ENCODE measurements around the gene CRYL1. TPM values are rescaled to one million over a fixed set of nuclear protein-coding genes. Genes with fewer than 3 reads are reported as not detected.

The CRYL1 gene
- total and polyA plus RNA-seq, 2 donors (not counting 1 experiment from before 2014, with no cell fraction given) = 6.5 to 15.1 TPM

GRCh38 chr13:20558982-20559381 is 33.3 kb upstream of the CRYL1 start:
- intact Hi-C loops (cut with micrococcal nuclease) = no loop called here
- WGBS (ENCODE audit: insufficient coverage) = no CpG with 5 or more reads among the region's 3 CpGs
- POLR2A ChIA-PET = no interaction called here
- ATAC-seq (ENCODE audit: low read depth) = no peak
- DNase-seq = no peak
- Histone ChIP-seq H3K9me3 (ENCODE audit: control extremely low read depth in 1 of 3, control insufficient read depth in 2 of 3, insufficient read depth in 1 of 3, low read length in 2 of 3) (no peaks in the 10 kb centered on the region), H3K27ac (ENCODE audit: low read length in 2 of 2) (no peak overlapping the region), H3K9ac (ENCODE audit: low read length) (no peak overlapping the region), H3K4me2 (replicated peaks; ENCODE audit: low read depth, low read length, poor library complexity, severe bottlenecking) (no peak overlapping the region), H3K36me3 (replicated peaks in 1 of 2; ENCODE audit: control extremely low read depth in 1 of 2, control insufficient read depth in 1 of 2, extremely low read depth in 1 of 2, insufficient read depth in 2 of 2, low read length in 1 of 2) (no peaks in the 10 kb centered on the region), H4K20me1 (ENCODE audit: control insufficient read depth, insufficient read depth, low read length, poor library complexity, severe bottlenecking) (no peaks in the 10 kb centered on the region), H3K27me3 (replicated peaks in 1 of 4; ENCODE audit: control extremely low read depth in 1 of 4, control insufficient read depth in 3 of 4, insufficient read depth in 4 of 4, low read length in 3 of 4) (peaks cover 0 to 2% (median 0%) of the 10 kb centered on the region in 4 experiments), H3K4me1 (ENCODE audit: control insufficient read depth in 2 of 2, insufficient read depth in 2 of 2, low read length in 2 of 2) (no peaks in the 10 kb centered on the region), H3K4me3 (ENCODE audit: control extremely low read depth in 1 of 5, extremely low read depth in 1 of 5, insufficient read depth in 1 of 5, low read depth in 2 of 5, low read length in 4 of 5) (no peak overlapping the region), H3K79me2 (ENCODE audit: control insufficient read depth, insufficient read depth, low read length) (no peaks in the 10 kb centered on the region), H2AFZ (ENCODE audit: insufficient read depth, low read depth, low read length, poor library complexity, severe bottlenecking) (no peak overlapping the region)
- CTCF ChIA-PET = interaction anchor here (0.6 kb wide), 1 partner anchor 12 kb away, joined by 4 read pairs; no protein-coding TSS in a partner anchor
- TF ChIP-seq CTCF (IDR thresholded peaks at IDR 0.05) (no peak), EZH2 (IDR thresholded peaks at IDR 0.05; ENCODE audit: borderline replicate concordance, insufficient read depth, low read depth, low read length, poor library complexity, severe bottlenecking) (no peak)
- Mint-ChIP-seq H3K9me3 (ENCODE audit: insufficient read depth) (no peaks in the 10 kb centered on the region), H3K27me3 (no peaks in the 10 kb centered on the region), H3K4me3 (no peak overlapping the region), H3K27ac (no peak overlapping the region), H3K4me1 (no peaks in the 10 kb centered on the region)

- no peaks in the 10 kb centered on the region for H3K9me3 Mint-ChIP-seq (ENCODE audit: insufficient read depth)
- H3K27ac ChIP-seq (ENCODE audit: low read length in 2 of 2) = no peak overlapping the region
- no peaks in the 10 kb centered on the region for H3K9me3 ChIP-seq (ENCODE audit: control extremely low read depth in 1 of 3, control insufficient read depth in 2 of 3, insufficient read depth in 1 of 3, low read length in 2 of 3)
- no peak overlapping the region for H2AFZ ChIP-seq (ENCODE audit: insufficient read depth, low read depth, low read length, poor library complexity, severe bottlenecking)
- H3K4me1 ChIP-seq (ENCODE audit: control insufficient read depth in 2 of 2, insufficient read depth in 2 of 2, low read length in 2 of 2) = no peaks in the 10 kb centered on the region
- 93% methylated on average over 2 of the region's 3 CpGs for WGBS (ENCODE audit: insufficient coverage)
- TF ChIP-seq CTCF (IDR thresholded peaks at IDR 0.05) = no peak
- TF ChIP-seq EZH2 (IDR thresholded peaks at IDR 0.05; ENCODE audit: borderline replicate concordance, insufficient read depth, low read depth, low read length, poor library complexity, severe bottlenecking) = no peak
- DNase-seq = no peak
- H3K27ac Mint-ChIP-seq = no peak overlapping the region
- ChIA-PET CTCF (no interaction called here), POLR2A (no interaction called here)
- no peaks in the 10 kb centered on the region for H3K27me3 ChIP-seq (replicated peaks in 1 of 4; ENCODE audit: control extremely low read depth in 1 of 4, control insufficient read depth in 3 of 4, insufficient read depth in 4 of 4, low read length in 3 of 4)
- H3K4me3 ChIP-seq (ENCODE audit: control extremely low read depth in 1 of 5, extremely low read depth in 1 of 5, insufficient read depth in 1 of 5, low read depth in 2 of 5, low read length in 4 of 5) = no peak overlapping the region
- no peaks in the 10 kb centered on the region for H3K4me1 Mint-ChIP-seq
- ATAC-seq (ENCODE audit: low read depth) = no peak
- intact Hi-C loops (cut with micrococcal nuclease) = no loop called here
- H3K27me3 Mint-ChIP-seq = no peaks in the 10 kb centered on the region
- no peaks in the 10 kb centered on the region for H3K79me2 ChIP-seq (ENCODE audit: control insufficient read depth, insufficient read depth, low read length)
- H3K9ac ChIP-seq (ENCODE audit: low read length) = no peak overlapping the region
- no peak overlapping the region for H3K4me3 Mint-ChIP-seq
- H3K4me2 ChIP-seq (replicated peaks; ENCODE audit: low read depth, low read length, poor library complexity, severe bottlenecking) = no peak overlapping the region
- H3K36me3 ChIP-seq (replicated peaks in 1 of 2; ENCODE audit: control extremely low read depth in 1 of 2, control insufficient read depth in 1 of 2, extremely low read depth in 1 of 2, insufficient read depth in 2 of 2, low read length in 1 of 2) = no peaks in the 10 kb centered on the region
- no peaks in the 10 kb centered on the region for H4K20me1 ChIP-seq (ENCODE audit: control insufficient read depth, insufficient read depth, low read length, poor library complexity, severe bottlenecking)
Measured at GRCh38 chr13:20553311-20553710, 27.7 kb upstream of the CRYL1 start.
